ENCODE measurements around the gene IL6R.
"Not testable (repeated sequence)": the region's sequence is repeated elsewhere in the genome, so short reads cannot be mapped to it uniquely, and the experiment has no call there.

IL6R gene

DNA sequence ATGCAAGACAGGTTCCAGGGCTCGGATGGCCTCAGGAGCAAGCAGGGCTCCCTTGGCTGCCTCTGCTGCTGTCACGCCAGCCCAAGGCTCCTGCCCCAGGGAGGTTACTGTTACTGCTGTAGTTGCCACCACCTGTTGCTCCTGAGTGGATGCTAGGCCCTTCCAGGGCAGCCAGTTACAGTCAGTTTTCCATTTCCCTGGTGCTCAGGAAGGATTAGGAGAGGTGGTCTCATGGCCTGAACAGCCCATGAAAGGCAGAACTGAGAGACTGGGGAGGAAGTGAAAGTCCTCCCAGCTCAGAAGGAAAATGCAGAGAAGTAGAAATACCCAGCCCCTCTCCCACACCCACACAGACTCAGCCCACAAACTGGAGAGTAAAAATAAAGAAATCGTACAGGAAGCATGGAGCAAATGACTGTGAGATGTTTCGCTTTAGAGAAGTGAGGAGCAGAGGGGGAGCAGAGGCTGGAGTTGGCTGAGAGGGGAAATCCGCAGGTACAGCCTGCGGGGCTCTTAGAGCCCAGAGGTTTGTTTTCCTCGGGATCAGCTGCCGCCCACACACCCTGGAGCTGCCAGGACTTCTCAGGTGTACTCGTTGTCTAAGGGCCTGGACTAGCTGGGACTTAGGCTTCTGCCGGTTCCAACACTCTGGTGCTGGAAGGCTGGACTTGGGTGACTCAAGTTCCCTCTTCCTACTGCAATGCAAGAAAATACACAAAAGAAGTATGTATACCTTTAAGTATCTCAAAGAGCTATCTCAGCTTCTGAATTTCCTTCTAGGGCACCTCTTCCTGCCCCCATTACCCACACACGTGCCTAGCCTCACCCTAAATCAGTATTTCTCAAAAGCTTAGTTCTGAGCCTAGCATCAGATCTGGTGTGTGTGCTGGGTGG is 2.3 kb downstream of the IL6R start:
- DNase-seq, result peak; percentile 44

DNA sequence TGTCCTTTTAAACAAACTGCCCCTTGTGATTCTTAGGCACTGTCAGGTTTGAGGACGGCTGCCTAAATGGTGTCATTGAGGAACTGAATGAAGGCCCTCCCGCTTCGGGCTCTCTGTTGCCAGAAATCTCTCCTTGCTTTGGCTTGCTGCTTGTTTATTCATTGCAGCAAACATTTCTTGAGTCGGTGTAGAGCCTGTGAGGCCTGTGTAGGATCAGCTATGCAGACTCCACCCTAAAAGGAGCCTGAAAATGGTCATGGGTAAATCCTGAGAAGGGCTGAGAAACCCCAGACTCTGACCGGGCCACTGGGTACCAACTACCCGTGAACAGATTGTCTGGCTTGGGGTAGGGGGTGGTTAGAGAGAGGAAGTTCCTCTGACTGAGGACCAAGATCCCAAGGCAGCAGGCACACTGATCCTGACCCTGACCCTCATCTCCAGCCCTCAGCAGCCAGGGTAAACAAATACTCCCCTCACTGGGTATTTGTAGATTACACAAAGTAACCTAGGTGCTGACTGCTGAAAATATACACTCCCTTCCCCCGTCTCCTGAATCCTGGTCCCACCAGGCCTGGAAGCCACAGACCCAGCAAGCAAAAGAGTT is 3.1 kb downstream of the IL6R start:
- DNase-seq, result no peak

DNA sequence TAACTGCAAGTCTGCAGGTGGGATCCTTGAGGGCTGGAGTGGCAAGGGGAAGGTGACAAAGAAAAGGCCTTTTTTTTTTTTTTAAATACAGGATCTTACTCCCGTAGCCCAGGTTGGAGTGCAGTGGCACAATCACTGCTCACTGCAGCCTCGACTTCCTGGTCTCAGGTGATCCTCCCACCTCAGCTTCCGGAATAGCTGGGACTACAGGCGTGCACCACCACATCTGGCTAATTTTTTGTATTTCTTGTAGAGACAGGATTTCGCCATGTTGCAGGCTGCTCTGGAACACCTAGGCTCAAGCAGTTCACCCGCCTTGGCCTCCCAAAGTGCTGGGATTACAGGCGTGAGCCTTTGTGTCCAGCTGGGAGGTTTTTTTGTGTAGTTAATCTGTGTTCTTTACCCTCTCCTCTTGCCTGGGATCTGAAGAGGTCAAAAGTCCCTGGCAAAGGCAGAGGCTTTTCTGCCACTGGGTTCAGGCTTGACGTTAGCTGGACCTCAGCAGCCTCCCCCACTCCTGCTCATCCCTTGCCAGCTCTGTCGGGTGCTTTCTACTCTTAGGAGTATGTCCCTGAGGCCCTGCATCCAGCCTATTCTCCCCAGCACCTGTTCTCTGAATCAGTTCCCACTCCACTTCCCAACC is 5.2 kb downstream of the IL6R start:
- DNase-seq, result no peak

DNA sequence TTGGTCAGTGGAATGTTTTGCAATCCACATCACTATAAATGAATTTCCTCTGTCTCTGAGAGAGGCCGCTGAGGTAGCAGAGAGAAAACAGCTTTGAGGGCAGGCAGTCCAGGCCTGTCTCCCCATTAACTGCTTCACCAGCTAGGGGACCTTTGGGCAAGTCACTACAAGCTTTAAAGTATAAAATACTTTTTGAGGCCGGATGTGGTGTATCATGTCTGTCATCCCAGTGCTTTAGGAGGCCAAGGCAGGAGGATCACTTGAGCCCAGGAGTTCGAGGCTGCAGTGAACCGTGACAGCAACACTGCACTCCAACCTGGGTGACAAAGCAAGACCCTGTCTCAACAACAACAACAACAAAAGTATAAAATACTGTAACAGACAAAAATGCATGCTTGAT is 6.4 kb downstream of the IL6R start:
- no peak for DNase-seq

DNA sequence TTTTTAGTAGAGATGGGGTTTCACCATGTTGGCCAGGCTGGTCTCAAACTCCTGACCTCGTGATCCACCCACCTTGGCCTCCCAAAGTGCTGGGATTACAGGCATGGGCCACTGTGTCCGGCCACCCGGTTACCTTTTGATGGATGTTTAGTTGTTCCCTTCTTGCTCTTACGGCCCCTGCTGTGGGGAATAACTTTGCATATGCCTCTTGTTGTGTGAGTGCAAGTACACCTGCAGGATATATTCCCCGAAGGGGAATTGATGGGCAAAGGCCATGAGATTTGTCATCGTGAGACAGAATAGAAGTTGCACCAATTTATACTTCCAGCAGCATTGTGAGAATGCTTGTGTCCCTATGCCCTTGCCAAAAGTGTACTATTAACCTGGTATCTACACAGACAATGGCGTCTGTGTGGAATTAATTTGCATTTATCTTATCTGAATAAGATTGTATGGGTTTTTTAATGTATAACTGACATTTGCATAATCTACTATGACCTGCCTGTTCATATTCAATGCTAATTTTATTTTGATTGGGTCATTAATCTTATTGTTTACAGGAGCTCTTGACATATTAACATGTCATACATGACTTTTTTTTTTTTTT is 8.1 kb downstream of the IL6R start:
- no peak for DNase-seq

- no peak for DNase-seq
These were observed 9.5 kb downstream of the IL6R start for GRCh38 chr1:154414606-154415005.

DNA sequence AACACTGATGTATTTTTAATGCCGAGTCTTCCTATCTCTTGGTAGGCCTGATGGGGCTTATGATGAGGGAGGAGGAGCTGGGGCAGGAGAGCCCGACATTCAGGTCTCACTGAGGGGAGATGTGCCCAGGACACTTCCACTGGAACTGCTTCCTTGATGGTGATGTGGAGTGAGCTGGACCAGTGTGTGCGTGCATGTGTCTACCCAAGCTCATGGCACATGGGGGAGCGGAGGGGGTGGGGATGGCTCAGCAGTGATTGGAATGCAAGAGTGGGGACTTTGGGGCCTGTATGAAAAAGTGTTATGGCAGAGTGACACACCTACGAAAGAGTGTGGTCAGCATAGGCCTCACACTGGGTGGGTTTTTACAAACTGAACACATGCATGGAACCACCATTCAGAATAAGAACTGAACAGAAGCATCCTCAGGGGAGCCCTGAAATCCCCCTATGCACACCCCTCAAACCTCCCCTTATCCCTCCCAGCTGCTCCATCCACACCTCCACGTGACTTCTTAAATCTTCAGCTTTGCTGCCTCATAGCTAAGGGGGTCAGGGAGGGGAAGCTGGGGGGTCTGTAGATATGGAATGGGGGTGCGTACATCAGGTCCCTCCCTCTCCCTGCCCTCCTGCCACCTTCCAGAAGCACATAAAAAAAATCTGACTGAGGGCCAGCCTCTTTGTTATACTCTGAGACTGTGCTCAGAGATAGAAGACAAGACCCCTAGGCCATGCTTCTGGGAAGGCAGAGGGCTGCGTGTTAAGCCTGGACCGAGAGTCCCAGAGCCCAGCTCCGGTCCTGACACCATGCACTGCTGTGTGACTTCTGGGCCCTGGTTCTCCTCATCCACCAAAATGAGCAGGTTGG is 11.6 kb downstream of the IL6R start:
- no peak for DNase-seq

GRCh38 chr1:154417338-154417608 is 12.1 kb downstream of the IL6R start:
- no peak for DNase-seq

DNA sequence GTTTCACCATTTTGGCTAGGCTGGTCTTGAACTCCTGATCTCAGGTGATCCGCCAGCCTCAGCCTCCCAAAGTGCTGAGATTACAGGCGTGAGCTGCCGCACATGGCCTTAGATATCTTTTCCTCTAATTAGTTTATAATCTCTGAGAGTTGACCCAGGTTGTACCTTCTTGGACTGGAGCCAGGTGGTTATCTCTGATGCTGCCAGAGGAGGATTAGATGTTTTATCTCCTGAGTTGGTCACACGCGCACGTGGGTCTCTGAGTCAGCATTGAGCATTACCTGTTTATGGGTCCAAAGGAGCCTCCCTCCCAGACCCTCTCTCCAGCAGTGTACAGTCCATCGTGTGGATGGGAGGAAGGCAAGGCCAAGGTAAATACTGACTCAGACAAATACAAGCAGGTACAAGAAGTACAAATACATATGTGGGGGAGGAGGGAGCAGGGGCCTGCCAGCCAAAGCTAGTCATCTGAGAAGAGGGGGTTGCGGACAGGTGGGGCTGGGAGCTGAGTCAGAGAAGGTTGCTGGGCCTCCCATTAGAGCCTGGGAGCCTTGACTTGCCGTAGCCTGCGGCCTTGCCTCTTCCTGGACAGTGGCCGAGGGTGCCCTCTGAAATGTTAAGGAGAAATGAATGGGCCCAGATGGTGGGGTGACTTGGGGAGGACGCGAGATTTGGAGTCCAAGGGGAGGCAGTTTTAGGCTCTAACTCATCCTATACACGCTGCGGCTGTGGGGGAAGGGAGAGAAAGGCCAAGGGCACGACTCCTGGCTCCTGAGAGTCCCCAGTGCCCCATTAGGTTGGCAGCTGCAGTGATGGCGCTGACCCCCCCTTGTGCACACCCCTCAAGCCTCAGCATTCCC is 13.1 kb downstream of the IL6R start:
- no peak for DNase-seq

DNA sequence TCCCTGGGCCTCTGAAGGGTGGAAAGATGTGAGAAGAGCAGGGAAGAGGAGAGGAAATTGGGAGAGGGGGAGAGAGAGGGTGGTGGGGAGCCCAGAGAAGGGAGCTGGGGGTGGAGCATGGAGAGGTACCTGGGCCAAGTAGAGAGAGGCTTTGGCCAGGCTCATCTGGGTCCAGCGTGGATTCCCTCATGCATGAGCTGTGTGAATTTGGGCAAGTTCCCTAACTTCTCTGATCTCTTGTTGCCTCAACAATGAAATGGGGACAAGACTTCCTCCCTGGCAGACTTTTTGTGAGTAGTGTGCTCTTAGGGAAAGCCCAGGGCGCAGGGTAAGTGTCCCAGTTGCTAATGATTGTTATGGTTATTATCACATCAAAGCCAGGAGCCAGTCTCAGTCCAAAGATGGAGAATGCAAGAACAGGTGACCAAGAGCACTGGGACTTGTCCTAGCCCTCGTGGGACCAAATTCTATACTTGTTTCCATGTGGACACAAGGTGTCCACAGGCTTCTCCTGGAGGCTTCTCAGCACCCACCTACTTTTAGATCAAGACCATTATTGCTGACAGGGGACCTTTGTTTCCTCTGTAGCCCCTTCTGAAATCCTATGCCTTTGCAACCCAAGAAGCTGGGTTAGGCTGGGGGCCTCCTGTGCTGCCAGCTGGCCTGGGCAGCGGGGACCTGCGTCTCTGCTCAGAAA is 13.9 kb downstream of the IL6R start:
- no peak for DNase-seq

- peak; percentile 62 for DNase-seq
These were observed 14.8 kb downstream of the IL6R start for GRCh38 chr1:154419620-154420571.

- no peak for DNase-seq
These were observed 16.1 kb downstream of the IL6R start for GRCh38 chr1:154420961-154421924.

- not testable (repeated sequence) for DNase-seq
These were observed 16.9 kb downstream of the IL6R start for GRCh38 chr1:154422049-154422448.

DNA sequence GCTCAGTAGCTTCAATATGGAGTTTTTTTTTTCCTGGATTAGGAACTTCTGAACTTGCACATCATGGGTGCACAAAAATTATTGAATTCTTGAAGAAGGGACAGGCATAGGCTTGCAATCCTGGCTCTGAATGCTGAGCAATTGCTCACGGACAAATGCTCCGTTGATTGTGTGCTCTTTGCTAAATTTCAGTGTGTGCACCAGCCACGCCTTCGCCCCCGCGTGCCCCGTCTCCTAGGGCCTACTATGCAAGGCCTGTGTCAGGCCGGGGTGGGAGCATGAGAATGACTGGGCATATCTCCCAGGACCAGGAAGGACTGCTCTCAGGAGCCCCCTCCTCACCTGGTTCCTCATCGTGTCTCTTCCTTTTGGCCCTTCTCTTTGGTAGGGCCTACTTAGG is 17.4 kb downstream of the IL6R start:
- DNase-seq, result no peak

GRCh38 chr1:154423304-154423987 is 18.3 kb downstream of the IL6R start:
- no peak for DNase-seq

- no peak for DNase-seq
These were observed 18.8 kb downstream of the IL6R start for GRCh38 chr1:154423988-154424326.

DNA sequence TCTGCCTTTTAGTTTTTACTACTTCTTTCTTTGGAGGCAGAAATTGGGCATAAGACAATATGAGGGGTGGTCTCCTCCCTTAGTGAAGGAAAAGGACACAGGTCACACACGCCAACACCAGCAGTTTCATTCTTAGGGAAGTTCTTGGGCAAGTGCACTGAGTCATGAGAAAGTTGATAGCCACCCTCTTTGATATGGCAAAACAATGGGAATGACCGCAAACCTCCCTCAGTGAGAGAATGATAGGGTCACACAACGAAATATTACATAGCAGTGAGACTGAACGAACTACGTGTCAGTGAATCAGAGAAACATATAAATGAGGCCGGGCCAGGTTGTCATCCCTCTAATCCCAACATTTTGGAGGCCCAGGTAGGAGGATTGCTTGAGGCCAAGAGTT is 20.0 kb downstream of the IL6R start:
- DNase-seq, result no peak
